A549 treated with CORT108297 at 1 μM for 4 hours (cell line): ENCODE results near the gene CSNK2A2. TPM values are rescaled to one million over a fixed set of nuclear protein-coding genes. Genes with fewer than 3 reads are reported as not detected.

ENCODE experiments used
- total RNA-seq: library from RNA; stranded (reverse); fragments of 200-300 nt; extraction: Qiagen RNA extraction; gene quantifications from 5 replicates; pipeline ENCODE4 v1.2.3, GENCODE V29; 2022

CSNK2A2 gene
- 49.8 to 67.3 TPM (median 51.6 TPM) in 5 replicates for total RNA-seq

DNA sequence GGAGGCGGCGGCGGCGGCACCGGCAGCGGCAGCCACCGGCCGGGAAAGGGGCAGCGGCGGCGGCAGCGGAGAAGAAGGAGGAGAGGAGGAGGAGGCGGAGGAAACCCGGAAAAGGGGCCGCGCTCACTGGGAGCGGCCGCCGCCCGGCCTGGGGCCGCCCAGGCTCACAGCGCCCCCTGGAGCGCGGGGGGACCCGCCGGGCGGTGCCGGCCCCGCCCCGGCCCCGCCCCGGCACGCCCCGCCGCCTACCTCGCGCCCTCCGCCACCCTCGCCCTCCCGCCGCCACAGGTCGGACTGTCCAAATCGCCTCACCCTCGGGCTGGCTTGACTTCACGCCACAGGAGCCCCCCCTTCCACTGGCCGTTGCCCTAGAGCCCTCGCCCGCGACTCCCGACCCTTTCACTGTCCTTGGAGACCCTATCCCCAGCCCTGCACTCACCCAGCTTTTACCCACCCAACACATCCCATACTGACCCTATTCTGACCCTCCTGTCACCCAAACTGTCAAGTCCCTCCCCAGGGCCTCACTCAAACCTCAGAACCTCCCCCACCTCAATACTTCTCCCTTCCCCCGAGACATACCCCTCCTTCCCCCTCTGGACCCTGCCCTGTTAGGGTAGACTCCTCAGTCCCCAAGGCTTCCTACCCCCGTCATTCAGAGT, at the start of gene CSNK2A2:
Gene CSNK2A2 (minus strand): TSS at position 85 of the 662 bp plus-strand sequence. CDS start 370 bp downstream, outside the sequence.

DNA sequence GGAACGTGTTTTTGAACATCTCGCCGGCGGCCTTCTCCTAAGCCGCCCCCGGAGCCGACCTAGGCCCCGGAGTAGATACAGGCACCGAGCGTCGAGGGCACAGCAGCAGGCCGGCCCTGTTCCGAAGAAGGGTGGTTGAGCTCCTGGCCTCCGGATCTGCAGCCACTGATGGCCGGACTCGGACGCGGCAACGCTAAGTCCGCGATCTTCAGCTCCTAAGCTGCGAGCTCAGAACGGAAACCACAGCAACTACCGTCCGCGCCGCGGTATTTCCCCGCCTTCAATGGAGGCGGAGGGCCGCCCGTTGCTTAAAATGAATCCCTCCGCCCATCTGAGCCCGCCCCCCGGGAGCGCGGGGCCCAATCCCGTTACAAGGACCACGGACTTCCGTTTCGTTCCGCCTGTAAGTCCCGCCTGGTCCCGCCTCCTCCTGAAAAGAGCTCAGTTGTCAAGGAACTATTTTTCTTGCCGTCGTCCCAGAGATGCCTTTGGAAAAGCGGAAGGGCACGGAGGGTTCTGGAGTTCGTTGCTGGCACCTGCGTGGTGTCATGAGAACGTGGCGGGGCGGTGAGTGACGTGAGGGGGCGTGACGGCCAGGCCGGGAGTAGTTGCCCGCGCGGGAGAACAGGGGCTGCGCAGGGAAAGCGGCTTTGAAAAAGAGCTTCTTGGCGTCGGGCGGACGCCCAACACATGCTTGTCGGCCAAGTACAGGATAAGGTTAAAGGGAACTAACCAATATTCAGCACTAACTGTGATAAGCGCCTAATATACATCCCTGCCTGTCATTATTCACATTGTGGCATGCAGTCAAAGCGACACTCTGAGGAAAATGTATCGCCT, 68.6 kb downstream of the CSNK2A2 start, which contains the start of gene CFAP20:
Gene CFAP20 (minus strand): TSS at position 285 of the 840 bp plus-strand sequence. CDS start 266 bp downstream, at position 19.

Other genes with a start within 250 kb of the CSNK2A2 start
- gene CNGB1, start 227.0 kb downstream of the CSNK2A2 start, total RNA-seq = 0.07 to 0.45 TPM (median 0.16 TPM) in 5 replicates
- gene ZNF319, start 197.4 kb downstream of the CSNK2A2 start, total RNA-seq = 12.0 to 18.2 TPM (median 17.4 TPM) in 5 replicates
- gene USB1, start 196.7 kb downstream of the CSNK2A2 start, total RNA-seq = 93.6 to 95.9 TPM (median 95.0 TPM) in 5 replicates
- 17.4 to 25.7 TPM (median 22.6 TPM) in 5 replicates for gene MMP15, start 172.4 kb downstream of the CSNK2A2 start, total RNA-seq
- 52.2 to 59.2 TPM (median 55.7 TPM) in 5 replicates for gene CFAP20, start 68.7 kb downstream of the CSNK2A2 start, total RNA-seq
- gene PRSS54, start 96.9 kb upstream of the CSNK2A2 start, total RNA-seq = not detected in 5 replicates
- gene GINS3, start 194.4 kb upstream of the CSNK2A2 start, total RNA-seq = 21.5 to 24.9 TPM (median 22.3 TPM) in 5 replicates